Brain microvascular endothelial cell (primary cell): ENCODE data around the gene MTHFD1L.

Experiments
- DNase-seq: peaks from one replicate; pipeline ENCODE4 v3.0.0-alpha.2; 2020
- H3K27ac ChIP-seq: fragments of 250-450 bp; sonication (Bioruptor Pico); 2 replicates; pipeline ENCODE4 v1.5.1; 2020; ENCODE audit warnings: mild to moderate bottlenecking, moderate library complexity
- H3K27me3 ChIP-seq: fragments of 250-450 bp; sonication (Bioruptor Pico); replicated peaks from 2 replicates; pipeline ENCODE4 v1.5.1; 2020; ENCODE audit warnings: mild to moderate bottlenecking
- H3K36me3 ChIP-seq: fragments of 250-450 bp; sonication (Bioruptor Pico); replicated peaks from 2 replicates; pipeline ENCODE4 v1.5.1; 2020; ENCODE audit warnings: mild to moderate bottlenecking
- H3K4me3 ChIP-seq: 2 replicates; pipeline ENCODE4 v1.5.1; 2011; ENCODE audit warnings: low read depth, mild to moderate bottlenecking, control low read depth, low read length, moderate library complexity
- CTCF ChIP-seq: IDR thresholded peaks from 2 replicates; pipeline ENCODE4 v1.5.1; 2011; ENCODE audit warnings: low read depth, mild to moderate bottlenecking, moderate library complexity, low read length, control low read depth, inconsistent platforms; ENCODE audit errors: missing control alignments
- in situ Hi-C: cut with HindIII; loops from 2 replicates; pipeline ENCODE4 v1.10.0; 2017; ENCODE audit warnings: low sequenced_read_pairs, low pct_ligation_motif_present

The MTHFD1L gene

DNA sequence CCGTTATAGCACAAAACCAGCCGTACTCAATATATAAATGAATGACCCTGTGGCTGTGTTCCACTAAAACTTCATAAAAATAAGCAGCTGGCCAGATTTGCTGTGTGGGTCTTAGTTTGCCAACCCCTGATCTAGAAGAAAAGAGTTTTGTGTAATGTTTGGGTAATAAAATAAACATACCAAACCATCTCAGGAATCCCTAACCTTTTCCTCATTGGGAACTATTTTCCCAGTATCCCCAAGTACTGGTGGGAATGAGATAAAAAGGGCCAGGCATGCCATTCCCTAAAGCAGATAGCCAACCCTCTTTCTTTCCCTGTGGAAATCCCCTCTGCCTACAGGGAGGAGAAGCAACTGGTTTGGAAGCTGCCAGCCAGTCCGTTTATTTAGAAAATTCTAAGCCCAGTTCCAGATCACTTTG, 205.1 kb downstream of the MTHFD1L start:
- Histone ChIP-seq H3K27ac (peak overlapping the region; percentile 99), H3K36me3 (no peaks in the 10 kb centered on the region), H3K4me3 (no peak overlapping the region), H3K27me3 (no peaks in the 10 kb centered on the region)
- in situ Hi-C loops, result no loop called here
- TF ChIP-seq CTCF, result no peak
- peak; percentile 71 for DNase-seq

GRCh38 chr6:151071295-151071694, 205.8 kb downstream of the MTHFD1L start:
- in situ Hi-C loops, result no loop called here
- peak; percentile 98 for DNase-seq
- no peaks in the 10 kb centered on the region for H3K27me3 ChIP-seq
- no peaks in the 10 kb centered on the region for H3K36me3 ChIP-seq
- peak overlapping the region; percentile 99 for H3K27ac ChIP-seq
- peak overlapping the region; percentile 18 for H3K4me3 ChIP-seq
- no peak for TF ChIP-seq CTCF

- TF ChIP-seq CTCF, result no peak
- no peaks in the 10 kb centered on the region for H3K36me3 ChIP-seq
- no peak overlapping the region for H3K27ac ChIP-seq
- DNase-seq, result no peak
- H3K4me3 ChIP-seq, result no peak overlapping the region
- no peaks in the 10 kb centered on the region for H3K27me3 ChIP-seq
- in situ Hi-C loops, result no loop called here
Observed at GRCh38 chr6:151073146-151073545, 207.6 kb downstream of the MTHFD1L start.

GRCh38 chr6:151073701-151074100, 208.2 kb downstream of the MTHFD1L start:
- no peak overlapping the region for H3K4me3 ChIP-seq
- H3K27ac ChIP-seq, result no peak overlapping the region
- H3K36me3 ChIP-seq, result no peaks in the 10 kb centered on the region
- in situ Hi-C loops, result no loop called here
- no peak for TF ChIP-seq CTCF
- no peak for DNase-seq
- H3K27me3 ChIP-seq, result no peaks in the 10 kb centered on the region

GRCh38 chr6:151075005-151075404, 209.5 kb downstream of the MTHFD1L start:
- no peak overlapping the region for H3K4me3 ChIP-seq

More at GRCh38 chr6:151075005-151075404, 209.5 kb downstream of the MTHFD1L start:
- Histone ChIP-seq H3K36me3 (no peaks in the 10 kb centered on the region), H3K27me3 (no peaks in the 10 kb centered on the region), H3K27ac (peak overlapping the region; percentile 49)
- in situ Hi-C loops, result no loop called here
- no peak for DNase-seq
- TF ChIP-seq CTCF, result no peak
